Naive thymus-derived CD4-positive, alpha-beta T cell (primary cell): ENCODE measurements around the gene SEPTIN12. TPM values are rescaled to one million over a fixed set of nuclear protein-coding genes. Genes with fewer than 3 reads are reported as not detected.

ENCODE experiments used
- ATAC-seq: fragments of 150-1000 bp; cut with Tn5 transposase; 2 replicates; pipeline ENCODE4 v1.10.0; 2021; ENCODE audit warnings: mild to moderate bottlenecking, moderate library complexity
- CTCF ChIA-PET: fragments of 350-600 bp; sonication (Branson Sonifier 250); formaldehyde crosslinking; loops from one replicate; lab custom pipeline; 2021; ENCODE audit warnings: antibody characterized with exemption; lab: Charles Lee
- POLR2A ChIA-PET: fragments of 350-600 bp; sonication (Branson Sonifier 250); formaldehyde crosslinking; loops from one replicate; lab custom pipeline; 2021; ENCODE audit warnings: antibody characterized with exemption, inconsistent platforms; lab: Charles Lee
- DNase-seq, 9 donors: peaks; one replicate each; pipeline versions ENCODE4 v3.0.0 to v3.0.0-alpha.2; 2020 to 2022; ENCODE audit warnings: mixed read lengths in 1 of 9
- H3K27ac ChIP-seq: one replicate; pipeline ENCODE4 v1.7.0; 2013; ENCODE audit warnings: mild to moderate bottlenecking, low read depth, low read length, moderate library complexity
- H3K27me3 ChIP-seq, 2 donors: one replicate each; pipeline ENCODE4 v1.7.0; 2013; ENCODE audit warnings: low read length in 2 of 2, mild to moderate bottlenecking in 2 of 2, moderate library complexity in 2 of 2; ENCODE audit not compliant: control insufficient read depth in 2 of 2, insufficient read depth in 2 of 2
- H3K36me3 ChIP-seq, 3 experiments: 1 replicate in 2 of 3; 2 replicates in 1 of 3; pipeline ENCODE4 v1.7.0; 2013; ENCODE audit warnings: low read length in 3 of 3, mild to moderate bottlenecking in 3 of 3, moderate library complexity in 1 of 3; ENCODE audit not compliant: insufficient read depth in 3 of 3, control insufficient read depth in 2 of 3
- H3K4me1 ChIP-seq, 2 donors: one replicate each; pipeline ENCODE4 v1.7.0; 2013; ENCODE audit warnings: low read length in 2 of 2, mild to moderate bottlenecking in 2 of 2, moderate library complexity in 1 of 2; ENCODE audit not compliant: control insufficient read depth in 2 of 2, insufficient read depth in 2 of 2
- H3K4me3 ChIP-seq: 2 replicates; pipeline ENCODE4 v1.7.0; 2013; ENCODE audit warnings: mild to moderate bottlenecking, low read length
- H3K9me3 ChIP-seq, 3 experiments: 1 replicate in 2 of 3; 2 replicates in 1 of 3; pipeline ENCODE4 v1.7.0; 2013; ENCODE audit warnings: low read length in 3 of 3; ENCODE audit not compliant: control insufficient read depth in 2 of 3
- H3K27ac Mint-ChIP-seq, 9 donors: one replicate each; pipeline ENCODE4 v1.8.0; 2020 to 2022; ENCODE audit warnings: mixed read lengths in 9 of 9, mild to moderate bottlenecking in 8 of 9, moderate library complexity in 5 of 9, inconsistent platforms in 2 of 9
- H3K27me3 Mint-ChIP-seq, 5 donors: one replicate each; pipeline ENCODE4 v1.8.0; 2021 to 2022; ENCODE audit warnings: mixed read lengths in 5 of 5, mild to moderate bottlenecking in 1 of 5
- H3K36me3 Mint-ChIP-seq, 5 donors: one replicate each; pipeline ENCODE4 v1.8.0; 2020 to 2022; ENCODE audit warnings: mixed read lengths in 5 of 5, mild to moderate bottlenecking in 3 of 5, inconsistent platforms in 1 of 5
- H3K4me1 Mint-ChIP-seq, 7 donors: one replicate each; pipeline ENCODE4 v1.8.0; 2020 to 2022; ENCODE audit warnings: mixed read lengths in 7 of 7, mild to moderate bottlenecking in 3 of 7, inconsistent platforms in 1 of 7
- H3K4me3 Mint-ChIP-seq, 10 donors: one replicate each; pipeline ENCODE4 v1.8.0; 2020 to 2022; ENCODE audit warnings: mild to moderate bottlenecking in 10 of 10, mixed read lengths in 10 of 10, moderate library complexity in 6 of 10, inconsistent platforms in 2 of 10
- H3K9me3 Mint-ChIP-seq, 11 donors: one replicate each; pipeline ENCODE4 v1.8.0; 2020 to 2022; ENCODE audit warnings: mixed read lengths in 11 of 11, mild to moderate bottlenecking in 4 of 11, inconsistent platforms in 1 of 11, moderate library complexity in 1 of 11
- intact Hi-C, 2 donors: fragments of 100-400 bp; cut with micrococcal nuclease; formaldehyde crosslinking; loops; one replicate each; pipeline ENCODE4 v1.15.1; 2023
- polyA plus RNA-seq, 2 donors: library from polyadenylated mRNA; unstranded; fragments of 300-500 nt; fragmentation: Illumina TruSeq; gene quantifications; one replicate each; pipeline ENCODE4 v1.2.3, GENCODE V29; 2021
- total RNA-seq, 6 experiments: library from RNA in 5 of 6; stranded (reverse) in 5 of 6; gene quantifications; 1 replicate in 5 of 6; 2 replicates in 1 of 6; pipeline ENCODE4 v1.2.3 and lab custom pipeline; 2021 to 2026

Gene SEPTIN12
- total and polyA plus RNA-seq, 7 experiments from 2014 or later = not detected

DNA sequence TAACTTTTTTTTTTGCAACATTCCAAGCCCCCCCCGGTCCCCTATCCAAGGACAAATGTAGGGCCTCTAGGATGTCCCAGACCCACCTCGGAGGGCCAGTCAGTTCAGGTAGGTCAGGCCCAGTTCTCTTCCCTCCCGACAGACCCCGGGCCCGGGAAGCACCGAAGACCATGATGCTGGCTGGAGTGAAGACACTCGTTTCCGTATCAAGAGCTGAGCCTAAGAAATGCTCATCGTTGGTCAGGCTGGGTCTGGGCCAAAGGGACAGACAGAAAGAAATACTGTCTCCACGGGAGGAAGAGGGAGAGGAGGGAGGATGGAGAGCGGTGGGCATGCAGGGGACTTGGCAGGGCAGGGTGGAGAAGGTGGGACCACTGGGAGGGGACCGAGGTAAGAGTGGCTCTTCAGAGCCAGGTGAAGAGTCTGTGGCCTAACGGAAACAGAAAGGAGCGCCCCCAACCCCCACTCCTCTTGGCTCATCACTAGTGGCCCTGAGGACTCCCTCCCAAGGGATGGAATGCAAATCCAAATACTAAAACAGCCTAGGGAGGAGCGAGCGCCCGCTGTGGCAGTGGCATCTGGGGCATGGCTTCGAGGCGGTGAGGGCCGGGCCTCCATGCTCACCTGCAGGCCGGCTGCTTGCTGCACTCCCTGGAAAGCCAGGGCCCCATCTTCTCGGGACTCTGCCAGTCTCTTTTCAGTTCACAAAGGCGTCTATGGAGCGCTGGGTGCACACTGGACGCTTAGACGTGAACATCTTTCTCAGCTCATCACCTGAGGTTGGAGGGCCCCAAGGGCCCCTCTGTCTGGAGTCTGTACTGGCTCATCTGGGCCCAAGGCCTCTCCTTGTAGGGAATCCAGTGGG is 16.0 kb upstream of the SEPTIN12 start:
- intact Hi-C loops = loop anchor here (2.0 to 10.0 kb wide), 5 partner anchors 153 to 1649 kb away; partner anchors contain the start of gene MGRN1 (in 1 of the 2)
- H3K27ac Mint-ChIP-seq = peak overlapping the region in 2 of 9 donors; percentile 34 to 37
- POLR2A ChIA-PET = interaction anchor here (0.5 to 3.3 kb wide), 4 partner anchors 22 to 382 kb away, joined by 3 to 27 read pairs (median 7); partner anchors contain the start of genes GLYR1 and UBN1

DNA sequence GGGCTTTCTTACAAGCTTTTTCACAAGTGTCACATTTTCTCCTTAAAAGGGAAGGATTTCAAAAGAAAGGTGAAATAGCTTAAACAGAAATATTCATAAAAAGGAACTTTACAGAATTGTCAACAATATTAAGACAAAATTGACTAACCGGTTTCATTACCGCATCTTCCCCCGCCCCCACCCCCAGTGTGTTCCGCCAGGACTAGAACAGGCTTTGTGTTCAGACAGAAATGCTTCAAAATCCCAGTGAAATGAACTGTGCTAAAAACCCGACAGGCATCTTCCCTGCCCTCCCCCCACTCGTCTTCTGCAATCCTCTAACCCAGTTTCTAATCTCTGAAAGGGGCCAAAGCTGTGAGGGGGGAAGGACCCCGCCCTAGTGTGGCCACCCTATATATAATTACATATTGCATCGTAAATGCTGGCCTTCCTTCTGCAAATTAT is 15.3 kb upstream of the SEPTIN12 start:
- H3K27me3 Mint-ChIP-seq = no peaks in the 10 kb centered on the region
- no peaks in the 10 kb centered on the region for H3K9me3 ChIP-seq
- intact Hi-C loops = loop anchor here (2.0 to 10.0 kb wide), 5 partner anchors 153 to 1649 kb away; partner anchors contain the start of gene MGRN1 (in 1 of the 2)
- H3K27ac ChIP-seq = peak overlapping the region; percentile 60
- DNase-seq = no peak
- POLR2A ChIA-PET = interaction anchor here (0.6 to 3.3 kb wide), 7 partner anchors 35 to 382 kb away, joined by 3 to 27 read pairs (median 11); partner anchors contain the start of genes ANKS3, DNAAF8, GLYR1 and UBN1
- peaks cover 3 to 12% (median 6%) of the 10 kb centered on the region in 5 donors for H3K36me3 Mint-ChIP-seq
- H3K9me3 Mint-ChIP-seq = no peaks in the 10 kb centered on the region
- peaks cover 10 to 18% of the 10 kb centered on the region in 2 donors for H3K4me1 ChIP-seq
- ATAC-seq = no peak
- CTCF ChIA-PET = interaction anchor here (0.7 to 0.9 kb wide), 3 partner anchors 14 to 186 kb away, joined by 3 to 4 read pairs (median 3); no protein-coding TSS in a partner anchor
- peak overlapping the region in 9 of 10 donors; percentile 44 to 86 (median 86) for H3K4me3 Mint-ChIP-seq
- peaks cover 7 to 19% (median 12%) of the 10 kb centered on the region in 7 donors for H3K4me1 Mint-ChIP-seq
- H3K27me3 ChIP-seq = no peaks in the 10 kb centered on the region
- H3K36me3 ChIP-seq = peaks cover 0 to 22% (median 3%) of the 10 kb centered on the region in 3 experiments
- H3K4me3 ChIP-seq = peak overlapping the region; percentile 79
- peak overlapping the region in 7 of 9 donors; percentile 40 to 84 (median 73) for H3K27ac Mint-ChIP-seq

More for the DNA sequence above, 16.0 kb upstream of the SEPTIN12 start:
- H3K36me3 Mint-ChIP-seq = peaks cover 3 to 12% (median 6%) of the 10 kb centered on the region in 5 donors
- no peaks in the 10 kb centered on the region for H3K9me3 Mint-ChIP-seq
- H3K4me3 Mint-ChIP-seq = peak overlapping the region in 5 of 10 donors; percentile 27 to 81 (median 59)
- peaks cover 7 to 19% (median 12%) of the 10 kb centered on the region in 7 donors for H3K4me1 Mint-ChIP-seq
- CTCF ChIA-PET = no interaction called here
- no peaks in the 10 kb centered on the region for H3K27me3 Mint-ChIP-seq
- ATAC-seq = no peak
- Histone ChIP-seq H3K27me3 (no peaks in the 10 kb centered on the region), H3K9me3 (no peaks in the 10 kb centered on the region), H3K36me3 (peaks cover 0 to 28% (median 3%) of the 10 kb centered on the region in 3 experiments), H3K4me1 (peaks cover 10 to 18% of the 10 kb centered on the region in 2 donors), H3K27ac (no peak overlapping the region), H3K4me3 (no peak overlapping the region)
- no peak for DNase-seq

DNA sequence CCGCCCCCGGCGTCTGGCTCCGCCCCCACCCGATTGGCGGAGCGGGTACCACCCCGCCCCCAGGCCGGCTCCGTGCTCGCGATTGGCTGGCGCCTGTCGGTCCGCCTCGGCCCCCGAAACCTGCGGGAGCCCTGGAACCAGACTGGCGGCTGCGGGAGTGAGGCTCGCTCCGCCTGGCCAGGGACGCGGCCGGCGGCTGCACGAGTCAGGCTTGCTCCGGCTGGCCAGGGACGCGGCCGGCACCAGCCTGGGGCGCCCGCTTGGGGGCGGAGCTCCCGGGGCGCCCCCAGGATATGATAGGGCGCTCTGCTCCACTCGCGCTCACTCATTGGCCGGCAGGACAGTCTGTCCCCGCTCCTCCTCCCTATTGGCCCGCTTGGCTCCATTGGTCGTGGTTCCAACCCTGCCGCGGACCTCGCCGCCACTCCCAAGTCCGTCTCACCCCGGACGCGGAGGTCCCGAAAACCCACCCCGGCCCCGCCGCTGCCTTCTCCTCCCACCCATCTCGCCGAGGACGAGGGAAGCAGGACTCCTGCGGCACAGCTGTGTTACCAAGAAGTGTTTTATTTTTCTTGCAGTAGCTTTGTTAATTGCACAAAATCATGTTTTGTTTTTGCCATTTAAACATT is 14.6 kb upstream of the SEPTIN12 start:
- H3K9me3 ChIP-seq = no peaks in the 10 kb centered on the region
- ATAC-seq (peak; percentile 93), DNase-seq (peak; percentile 82 to 97 (median 93))
- ChIA-PET POLR2A (interaction anchor here (1.0 to 3.3 kb wide), 6 partner anchors 34 to 187 kb away, joined by 4 to 27 read pairs (median 14); partner anchors contain the start of genes ANKS3, DNAAF8, GLYR1 and UBN1), CTCF (interaction anchor here (0.5 to 0.9 kb wide), 4 partner anchors 15 to 186 kb away, joined by 3 to 4 read pairs (median 3); partner anchors contain the start of genes ANKS3 and DNAAF8)
- H3K27ac Mint-ChIP-seq = peak overlapping the region in 8 of 9 donors; percentile 36 to 84 (median 74)
- peak overlapping the region; percentile 79 for H3K4me3 ChIP-seq
- peak overlapping the region; percentile 60 for H3K27ac ChIP-seq
- H3K27me3 Mint-ChIP-seq = no peaks in the 10 kb centered on the region
- no peaks in the 10 kb centered on the region for H3K27me3 ChIP-seq
- peaks cover 0 to 27% (median 3%) of the 10 kb centered on the region in 3 experiments for H3K36me3 ChIP-seq
- peaks cover 7 to 19% (median 12%) of the 10 kb centered on the region in 7 donors for H3K4me1 Mint-ChIP-seq
- peaks cover 10 to 18% of the 10 kb centered on the region in 2 donors for H3K4me1 ChIP-seq
- peaks cover 3 to 11% (median 6%) of the 10 kb centered on the region in 5 donors for H3K36me3 Mint-ChIP-seq
- peak overlapping the region; percentile 81 to 86 (median 86) for H3K4me3 Mint-ChIP-seq
- H3K9me3 Mint-ChIP-seq = no peaks in the 10 kb centered on the region
- intact Hi-C loops = loop anchor here (1.0 to 10.0 kb wide), 15 partner anchors 34 to 1648 kb away; partner anchors contain the start of genes ANKS3 (in 2 of the 2), DNAAF8 (in 2 of the 2), GLYR1 (in 2 of the 2) and MGRN1 (in 2 of the 2)

DNA sequence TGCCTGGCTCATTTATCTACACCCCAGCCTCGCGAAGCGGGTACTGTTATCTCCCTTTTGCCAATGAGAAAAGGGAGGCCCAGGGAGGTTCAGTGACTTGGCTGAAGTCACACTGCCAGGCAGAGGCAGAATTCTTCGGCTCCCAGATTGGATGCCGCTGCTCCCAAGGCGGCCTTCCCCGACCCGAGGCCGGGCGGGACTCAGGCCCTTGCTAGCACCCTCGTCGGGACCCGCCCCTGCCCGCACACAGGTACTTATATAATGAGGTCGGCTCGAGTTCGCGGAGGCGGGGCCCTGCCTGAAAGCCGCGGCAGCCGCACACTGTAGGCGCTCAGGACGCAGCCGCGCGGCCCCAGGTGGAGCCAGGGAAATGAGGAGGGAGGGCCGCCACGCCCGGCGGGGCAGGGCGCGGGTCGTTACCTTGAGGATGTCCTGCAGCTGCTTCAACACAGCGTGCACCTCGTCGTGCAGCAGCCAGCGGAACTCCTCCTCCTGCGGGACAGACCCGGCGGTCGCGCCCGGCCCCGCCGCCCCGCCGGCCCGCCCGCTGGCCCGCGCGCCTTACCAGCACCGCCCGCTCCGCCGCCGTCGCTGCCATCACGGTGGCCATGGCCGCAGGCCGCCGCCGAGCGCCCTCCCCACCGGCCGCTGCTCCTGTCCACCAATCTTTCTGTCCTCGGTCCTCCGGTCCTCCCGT is 14.0 kb upstream of the SEPTIN12 start, which contains the start of gene ROGDI:
TSS of gene ROGDI (minus strand) at position 672 of the 697 bp plus-strand sequence. CDS start at position 610, 62 bp downstream.
- CTCF ChIA-PET = interaction anchor here (0.5 kb wide), 1 partner anchor 68 kb away, joined by 3 read pairs; the partner anchor contains the start of genes ANKS3 and DNAAF8
- peak; percentile 67 to 90 (median 86) for DNase-seq
- intact Hi-C loops = loop anchor here (1.0 to 10.0 kb wide), 15 partner anchors 34 to 1647 kb away; partner anchors contain the start of genes ANKS3 (in 2 of the 2), DNAAF8 (in 2 of the 2), GLYR1 (in 2 of the 2) and MGRN1 (in 2 of the 2)
- Histone ChIP-seq H3K9me3 (no peaks in the 10 kb centered on the region), H3K27me3 (no peaks in the 10 kb centered on the region), H3K27ac (peak within 1 kb of the TSS; percentile 75), H3K4me1 (peaks cover 10 to 18% of the 10 kb centered on the region in 2 donors), H3K4me3 (peak within 1 kb of the TSS; percentile 79), H3K36me3 (peaks cover 0 to 22% (median 0%) of the 10 kb centered on the region in 3 experiments)
- H3K4me1 Mint-ChIP-seq = peaks cover 7 to 19% (median 12%) of the 10 kb centered on the region in 7 donors
- peak within 1 kb of the TSS; percentile 71 to 93 (median 89) for H3K27ac Mint-ChIP-seq
- H3K27me3 Mint-ChIP-seq = no peaks in the 10 kb centered on the region
- POLR2A ChIA-PET = interaction anchor here (1.0 to 3.3 kb wide), 6 partner anchors 33 to 186 kb away, joined by 4 to 27 read pairs (median 14); partner anchors contain the start of genes ANKS3, DNAAF8, GLYR1 and UBN1
- H3K9me3 Mint-ChIP-seq = no peaks in the 10 kb centered on the region
- H3K36me3 Mint-ChIP-seq = peaks cover 0 to 4% (median 3%) of the 10 kb centered on the region in 5 donors
- ATAC-seq = peak; percentile 75
- H3K4me3 Mint-ChIP-seq = peak within 1 kb of the TSS; percentile 81 to 89 (median 86)
